Uterus (tissue), 2 donors: ENCODE measurements around the gene CHST4.

ENCODE experiments used
- CTCF ChIP-seq, 4 experiments: fragments of 200-600 bp in 2 of 4; fragments of 450-650 bp in 2 of 4; sonication (generic) in 2 of 4; IDR thresholded peaks; one replicate each; pipeline ENCODE4 v1.5.1; 2016 to 2019; ENCODE audit warnings: antibody characterized with exemption in 4 of 4, mild to moderate bottlenecking in 2 of 4, moderate library complexity in 1 of 4
- POLR2A ChIP-seq, 2 donors: fragments of 450-650 bp; IDR thresholded peaks; one replicate each; pipeline ENCODE4 v1.6.1; 2016; ENCODE audit warnings: antibody characterized with exemption in 2 of 2, mild to moderate bottlenecking in 1 of 2, moderate library complexity in 1 of 2

- TF ChIP-seq CTCF (IDR thresholded peaks at IDR 0.05): no peak
- no peak for TF ChIP-seq POLR2A (IDR thresholded peaks at IDR 0.05)
These were observed 2.0 kb downstream of the CHST4 start for GRCh38 chr16:71528257-71528656.
